ENCODE data around the gene STRN4.

Gene STRN4

DNA sequence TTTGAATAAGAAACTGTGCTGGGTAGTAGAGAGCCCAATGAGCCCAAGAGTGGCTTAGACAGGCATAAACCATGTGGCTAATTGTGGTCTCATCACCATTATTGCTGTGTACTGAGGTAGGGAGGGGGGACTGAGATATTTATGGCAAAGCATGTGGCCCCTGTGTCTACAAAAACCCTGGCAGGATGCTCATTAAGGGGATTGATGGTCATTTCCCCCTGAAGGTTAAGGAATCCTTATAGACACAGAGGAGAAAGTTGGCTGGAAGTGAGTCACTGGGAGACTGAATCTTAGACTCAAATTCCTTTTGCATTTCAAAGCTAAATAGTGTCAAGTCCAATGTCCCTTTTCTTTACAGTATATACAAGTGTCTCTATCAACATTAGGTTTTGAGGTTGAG, 75.4 kb downstream of the STRN4 start:
- TF ChIP-seq CTCF (conservative IDR thresholded peaks at IDR 0.05), result no peak
- H3K27ac ChIP-seq, result no peak overlapping the region
